ENCODE data around the gene TBX4. TPM values are rescaled to one million over a fixed set of nuclear protein-coding genes. Genes with fewer than 3 reads are reported as not detected.

The TBX4 gene
- total and polyA plus RNA-seq, 12 donors = 0.03 TPM; not detected in 11

GRCh38 chr17:61414141-61414935 is 37.9 kb upstream of the TBX4 start:
- no peak for ATAC-seq
- TF ChIP-seq CTCF (IDR thresholded peaks at IDR 0.05) = no peak
- Histone ChIP-seq H3K9me3 (no peaks in the 10 kb centered on the region), H3K4me1 (peaks cover 5 to 71% (median 52%) of the 10 kb centered on the region in 9 donors), H3K4me3 (peak overlapping the region in 1 of 10 donors; percentile 73), H3K27me3 (peaks cover 0 to 61% (median 13%) of the 10 kb centered on the region in 7 donors), H3K27ac (peak overlapping the region in 5 of 10 donors; percentile 13 to 47 (median 15)), H3K36me3 (no peaks in the 10 kb centered on the region)
- WGBS, 2 donors = 54 to 60% methylated on average over 16 of the region's 16 CpGs
- peak in 1 of 2 donors; percentile 13 for DNase-seq
- intact Hi-C loops (cut with DNase I) = loop anchor here in 7 of 10 donors (5.0 to 10.0 kb wide), 7 partner anchors 138 to 700 kb away; partner anchors contain the start of gene MED13 (in 2 of the 7)

GRCh38 chr17:61414936-61415251 is 37.3 kb upstream of the TBX4 start:
- intact Hi-C loops (cut with DNase I) = loop anchor here in 9 of 10 donors (5.0 to 10.0 kb wide), 7 partner anchors 137 to 700 kb away; partner anchors contain the start of gene MED13 (in 2 of the 9)
- H3K36me3 ChIP-seq = no peaks in the 10 kb centered on the region
- peaks cover 0 to 61% (median 16%) of the 10 kb centered on the region in 7 donors for H3K27me3 ChIP-seq
- H3K9me3 ChIP-seq = no peaks in the 10 kb centered on the region
- DNase-seq (no peak), ATAC-seq (no peak)
- no peak for TF ChIP-seq CTCF (IDR thresholded peaks at IDR 0.05)
- peaks cover 4 to 68% (median 49%) of the 10 kb centered on the region in 9 donors for H3K4me1 ChIP-seq
- H3K27ac ChIP-seq = peak overlapping the region in 3 of 10 donors; percentile 15 to 47 (median 17)
- H3K4me3 ChIP-seq = no peak overlapping the region
- WGBS, 2 donors = 76 to 78% methylated on average over 5 of the region's 5 CpGs

- peaks cover 3 to 61% (median 42%) of the 10 kb centered on the region in 9 donors for H3K4me1 ChIP-seq
- WGBS, 2 donors = 94 to 99% methylated on average over 6 of the region's 6 CpGs
- H3K4me3 ChIP-seq = no peak overlapping the region
- no peaks in the 10 kb centered on the region for H3K9me3 ChIP-seq
- DNase-seq = no peak
- peaks cover 0 to 61% (median 21%) of the 10 kb centered on the region in 7 donors for H3K27me3 ChIP-seq
- peak overlapping the region in 2 of 10 donors; percentile 14 to 56 for H3K27ac ChIP-seq
- no peak for TF ChIP-seq CTCF (IDR thresholded peaks at IDR 0.05)
- no peak for ATAC-seq
- intact Hi-C loops (cut with DNase I) = loop anchor here in 7 of 10 donors (2.0 to 10.0 kb wide), 8 partner anchors 135 to 701 kb away; partner anchors contain the start of gene MED13 (in 1 of the 7)
- H3K36me3 ChIP-seq = no peaks in the 10 kb centered on the region
Measured at GRCh38 chr17:61415374-61416210, 36.6 kb upstream of the TBX4 start.

GRCh38 chr17:61416211-61416539 is 36.0 kb upstream of the TBX4 start:
- Histone ChIP-seq H3K27ac (peak overlapping the region in 9 of 10 donors; percentile 13 to 69 (median 50)), H3K9me3 (no peaks in the 10 kb centered on the region), H3K36me3 (no peaks in the 10 kb centered on the region), H3K4me1 (peaks cover 3 to 56% (median 39%) of the 10 kb centered on the region in 9 donors), H3K27me3 (peaks cover 0 to 61% (median 25%) of the 10 kb centered on the region in 7 donors), H3K4me3 (peak overlapping the region in 6 of 10 donors; percentile 10 to 39 (median 36))
- intact Hi-C loops (cut with DNase I) = loop anchor here in 7 of 10 donors (2.0 to 10.0 kb wide), 8 partner anchors 135 to 701 kb away; partner anchors contain the start of gene MED13 (in 1 of the 7)
- ATAC-seq (no peak), DNase-seq (no peak)
- WGBS, 2 donors = 64 to 83% methylated on average over 6 of the region's 6 CpGs
- no peak for TF ChIP-seq CTCF (IDR thresholded peaks at IDR 0.05)

Data from heart right ventricle (tissue), 16 donors.